ENCODE measurements around the gene MYLK. TPM values are rescaled to one million over a fixed set of nuclear protein-coding genes. Genes with fewer than 3 reads are reported as not detected.
A peak's percentile ranks its signal among the peaks of the same experiment; 100 is the strongest.
"Not testable (repeated sequence)": the region's sequence is repeated elsewhere in the genome, so short reads cannot be mapped to it uniquely, and the experiment has no call there.

Gene MYLK
- total RNA-seq, 2 experiments from 2014 or later = 0.17 TPM; not detected in 1

GRCh38 chr3:123707641-123708040, 176.5 kb downstream of the MYLK start:
- H3K27me3 Mint-ChIP-seq; POLR2A ChIA-PET; H3K27ac Mint-ChIP-seq; DNase-seq; H3K9me3 Mint-ChIP-seq; H3K4me1 Mint-ChIP-seq (ENCODE audit: low read depth); H3K36me3 Mint-ChIP-seq; H3K4me3 Mint-ChIP-seq; intact Hi-C loops (cut with micrococcal nuclease): not testable (repeated sequence)
- CTCF ChIA-PET = interaction anchor here (0.6 to 1.2 kb wide), 5 partner anchors 9 to 151 kb away, joined by 3 to 4 read pairs (median 3); no protein-coding TSS in a partner anchor

GRCh38 chr3:123706871-123707270, 177.3 kb downstream of the MYLK start:
- CTCF ChIA-PET = interaction anchor here (0.7 to 1.2 kb wide), 5 partner anchors 10 to 150 kb away, joined by 3 to 4 read pairs (median 3); no protein-coding TSS in a partner anchor

GRCh38 chr3:123705488-123706285, 178.4 kb downstream of the MYLK start:
- Mint-ChIP-seq H3K9me3 (no peaks in the 10 kb centered on the region), H3K4me3 (no peak overlapping the region), H3K27ac (no peak overlapping the region), H3K27me3 (peaks cover under 1% of the 10 kb centered on the region), H3K36me3 (no peaks in the 10 kb centered on the region), H3K4me1 (ENCODE audit: low read depth) (no peaks in the 10 kb centered on the region)
- no peak for DNase-seq
- ChIA-PET POLR2A (no interaction called here), CTCF (interaction anchor here (1.1 to 1.3 kb wide), 2 partner anchors 15 to 63 kb away, joined by 3 to 5 read pairs; no protein-coding TSS in a partner anchor)
- intact Hi-C loops (cut with micrococcal nuclease) = no loop called here

More at GRCh38 chr3:123706871-123707270, 177.3 kb downstream of the MYLK start:
- Mint-ChIP-seq H3K4me3 (no peak overlapping the region), H3K36me3 (no peaks in the 10 kb centered on the region), H3K4me1 (ENCODE audit: low read depth) (no peaks in the 10 kb centered on the region), H3K27me3 (no peaks in the 10 kb centered on the region), H3K27ac (no peak overlapping the region), H3K9me3 (no peaks in the 10 kb centered on the region)
- intact Hi-C loops (cut with micrococcal nuclease) = no loop called here
- POLR2A ChIA-PET = no interaction called here
- no peak for DNase-seq

- intact Hi-C loops (cut with micrococcal nuclease); H3K4me1 Mint-ChIP-seq (ENCODE audit: low read depth); H3K4me3 Mint-ChIP-seq; DNase-seq; H3K9me3 Mint-ChIP-seq; CTCF ChIA-PET; H3K27me3 Mint-ChIP-seq; H3K36me3 Mint-ChIP-seq; H3K27ac Mint-ChIP-seq; POLR2A ChIA-PET: not testable (repeated sequence)
These were observed 180.5 kb downstream of the MYLK start for GRCh38 chr3:123703663-123704062.

- ChIA-PET POLR2A (no interaction called here), CTCF (interaction anchor here (0.9 to 1.6 kb wide), 6 partner anchors 11 to 212 kb away, joined by 3 to 5 read pairs (median 3); no protein-coding TSS in a partner anchor)
- intact Hi-C loops (cut with micrococcal nuclease) = no loop called here
- Mint-ChIP-seq H3K4me1 (ENCODE audit: low read depth) (no peaks in the 10 kb centered on the region), H3K27me3 (peaks cover 4% of the 10 kb centered on the region), H3K27ac (no peak overlapping the region), H3K4me3 (no peak overlapping the region), H3K36me3 (no peaks in the 10 kb centered on the region), H3K9me3 (no peaks in the 10 kb centered on the region)
- DNase-seq = no peak
These were observed 181.4 kb downstream of the MYLK start for GRCh38 chr3:123702720-123703119.

- H3K36me3 Mint-ChIP-seq; H3K27ac Mint-ChIP-seq; intact Hi-C loops (cut with micrococcal nuclease); H3K4me3 Mint-ChIP-seq; H3K9me3 Mint-ChIP-seq; H3K4me1 Mint-ChIP-seq (ENCODE audit: low read depth); POLR2A ChIA-PET; H3K27me3 Mint-ChIP-seq: not testable (repeated sequence)
- DNase-seq = peak; percentile 42
- CTCF ChIA-PET = interaction anchor here (0.9 to 1.6 kb wide), 6 partner anchors 12 to 212 kb away, joined by 3 to 5 read pairs (median 3); no protein-coding TSS in a partner anchor
These were observed 182.1 kb downstream of the MYLK start for GRCh38 chr3:123702057-123702456.

GRCh38 chr3:123700791-123701722, 183.1 kb downstream of the MYLK start:
- no peak overlapping the region for H3K4me3 Mint-ChIP-seq

GRCh38 chr3:123698813-123699212, 185.3 kb downstream of the MYLK start:
- POLR2A ChIA-PET = no interaction called here
- Mint-ChIP-seq H3K4me3 (no peak overlapping the region), H3K27me3 (peaks cover 4% of the 10 kb centered on the region), H3K9me3 (no peaks in the 10 kb centered on the region), H3K4me1 (ENCODE audit: low read depth) (no peaks in the 10 kb centered on the region), H3K27ac (no peak overlapping the region), H3K36me3 (no peaks in the 10 kb centered on the region)
- no peak for DNase-seq
- intact Hi-C loops (cut with micrococcal nuclease) = no loop called here
- CTCF ChIA-PET = interaction anchor here (1.3 kb wide), 1 partner anchor 57 kb away, joined by 3 read pairs; no protein-coding TSS in a partner anchor

More at GRCh38 chr3:123700791-123701722, 183.1 kb downstream of the MYLK start:
- Mint-ChIP-seq H3K27me3 (peaks cover 4% of the 10 kb centered on the region), H3K9me3 (no peaks in the 10 kb centered on the region), H3K4me1 (ENCODE audit: low read depth) (no peaks in the 10 kb centered on the region), H3K27ac (no peak overlapping the region), H3K36me3 (no peaks in the 10 kb centered on the region)
- CTCF ChIA-PET = interaction anchor here (1.1 to 2.1 kb wide), 5 partner anchors 13 to 58 kb away, joined by 3 to 8 read pairs (median 4); no protein-coding TSS in a partner anchor
- POLR2A ChIA-PET = no interaction called here
- DNase-seq = no peak
- intact Hi-C loops (cut with micrococcal nuclease) = no loop called here

- no peaks in the 10 kb centered on the region for H3K4me1 Mint-ChIP-seq (ENCODE audit: low read depth)
- CTCF ChIA-PET = no interaction called here
- H3K4me3 Mint-ChIP-seq = no peak overlapping the region
These were observed 187.3 kb downstream of the MYLK start for GRCh38 chr3:123696808-123697207.

GRCh38 chr3:123695731-123696640, 188.1 kb downstream of the MYLK start:
- intact Hi-C loops (cut with micrococcal nuclease) = no loop called here

More at GRCh38 chr3:123696808-123697207, 187.3 kb downstream of the MYLK start:
- POLR2A ChIA-PET = no interaction called here
- no peak for DNase-seq
- intact Hi-C loops (cut with micrococcal nuclease) = no loop called here
- no peaks in the 10 kb centered on the region for H3K9me3 Mint-ChIP-seq
- peaks cover 4% of the 10 kb centered on the region for H3K27me3 Mint-ChIP-seq
- H3K27ac Mint-ChIP-seq = no peak overlapping the region
- no peaks in the 10 kb centered on the region for H3K36me3 Mint-ChIP-seq

GRCh38 chr3:123695152-123695551, 189.0 kb downstream of the MYLK start:
- no peaks in the 10 kb centered on the region for H3K4me1 Mint-ChIP-seq (ENCODE audit: low read depth)
- H3K4me3 Mint-ChIP-seq = no peak overlapping the region
- no peaks in the 10 kb centered on the region for H3K9me3 Mint-ChIP-seq
- intact Hi-C loops (cut with micrococcal nuclease) = no loop called here
- H3K27me3 Mint-ChIP-seq = peaks cover 3% of the 10 kb centered on the region
- ChIA-PET CTCF (no interaction called here), POLR2A (no interaction called here)
- no peaks in the 10 kb centered on the region for H3K36me3 Mint-ChIP-seq
- DNase-seq = no peak
- no peak overlapping the region for H3K27ac Mint-ChIP-seq

More at GRCh38 chr3:123695731-123696640, 188.1 kb downstream of the MYLK start:
- Mint-ChIP-seq H3K4me1 (ENCODE audit: low read depth) (no peaks in the 10 kb centered on the region), H3K36me3 (no peaks in the 10 kb centered on the region), H3K27ac (no peak overlapping the region), H3K9me3 (no peaks in the 10 kb centered on the region), H3K27me3 (peaks cover 4% of the 10 kb centered on the region), H3K4me3 (no peak overlapping the region)
- ChIA-PET POLR2A (no interaction called here), CTCF (no interaction called here)
- no peak for DNase-seq
